AG20443 (cell line): ENCODE measurements around the gene CYP24A1.

Experiments
- DNase-seq: peaks from one replicate; pipeline ENCODE4 v3.0.0; 2012; ENCODE audit warnings: low spot score, mixed read lengths

The CYP24A1 gene

DNA sequence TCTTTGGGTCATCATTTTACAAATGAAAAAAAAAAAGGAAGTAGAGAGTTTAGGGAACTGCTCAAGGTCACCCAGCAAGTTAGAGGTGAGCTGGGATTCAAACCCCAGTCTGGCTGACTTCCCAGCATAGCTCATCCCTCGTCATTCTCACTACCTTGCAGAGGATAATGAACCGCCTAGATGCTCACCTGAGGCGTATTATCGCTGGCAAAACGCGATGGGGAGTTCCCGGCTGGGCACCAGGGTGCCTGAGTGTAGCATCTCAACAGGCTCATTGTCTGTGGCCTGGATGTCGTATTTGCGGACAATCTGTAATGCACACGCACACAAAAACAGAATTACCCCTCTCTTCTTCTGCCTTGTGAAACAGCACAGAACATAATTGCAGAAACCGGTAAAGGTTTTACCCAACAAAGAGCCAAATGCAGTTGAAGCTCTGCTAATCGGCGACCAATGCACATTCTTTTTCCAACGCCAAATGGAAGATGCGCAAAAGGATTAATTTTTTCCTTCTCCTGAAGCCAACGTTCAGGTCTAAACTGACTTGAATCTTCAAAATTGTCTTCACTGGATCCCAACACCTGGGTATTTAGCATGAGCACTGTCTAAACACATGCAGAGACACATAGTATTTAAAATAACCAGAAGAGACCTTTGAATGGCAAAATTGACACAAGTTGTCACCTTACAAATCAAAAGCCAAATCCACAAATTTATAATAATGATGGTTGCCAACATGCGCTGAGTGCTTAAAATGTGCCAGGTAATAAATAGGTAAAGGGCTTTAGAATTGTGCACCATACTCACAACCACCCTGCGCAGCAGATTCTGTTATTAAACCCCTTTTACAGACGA is 16.6 kb downstream of the CYP24A1 start:
- no peak for DNase-seq

DNA sequence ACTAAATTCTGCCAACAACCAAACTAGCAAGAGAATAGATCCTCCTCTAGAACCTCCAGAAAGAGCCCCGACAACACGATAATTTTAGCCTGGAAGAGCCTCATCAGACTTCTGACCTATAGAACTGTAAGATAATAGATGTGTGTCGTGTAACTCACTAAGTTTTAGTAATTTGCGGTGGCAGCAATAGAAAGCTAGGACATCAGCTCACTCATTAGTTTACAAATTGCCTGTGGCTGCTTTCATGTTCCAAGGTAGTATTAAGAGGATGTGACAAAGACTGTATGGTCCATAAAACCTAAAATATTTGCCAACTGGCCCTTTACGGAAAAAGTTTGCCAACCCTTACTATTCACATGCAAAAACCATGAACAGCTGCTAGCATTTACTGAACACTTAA is 17.3 kb downstream of the CYP24A1 start:
- no peak for DNase-seq

DNA sequence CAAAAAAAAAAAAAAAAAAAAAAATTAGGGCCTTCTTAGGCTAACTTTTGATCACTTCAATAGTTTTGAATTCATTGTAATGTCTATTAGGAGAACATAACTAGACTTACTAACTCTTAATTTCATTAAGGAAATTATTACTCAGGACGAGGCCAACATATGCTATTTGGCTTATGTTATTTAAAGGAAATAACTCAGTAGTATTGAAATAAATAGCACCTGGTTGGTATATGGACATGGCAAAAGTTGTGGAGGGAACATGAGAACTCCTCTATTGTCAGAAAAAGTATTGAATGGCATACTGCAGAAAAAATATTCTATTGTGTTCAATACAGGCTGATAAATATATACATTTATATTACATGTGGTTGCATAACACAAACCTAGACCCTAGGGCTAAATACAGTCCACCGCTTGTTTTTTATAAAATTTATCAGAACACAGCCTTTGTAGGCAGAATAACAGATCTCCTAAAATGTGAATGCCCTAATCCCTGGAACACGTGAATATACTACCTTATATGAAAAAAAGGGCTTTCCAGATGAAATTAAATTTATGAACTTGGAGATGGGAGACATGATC is 18.0 kb downstream of the CYP24A1 start:
- no peak for DNase-seq

DNA sequence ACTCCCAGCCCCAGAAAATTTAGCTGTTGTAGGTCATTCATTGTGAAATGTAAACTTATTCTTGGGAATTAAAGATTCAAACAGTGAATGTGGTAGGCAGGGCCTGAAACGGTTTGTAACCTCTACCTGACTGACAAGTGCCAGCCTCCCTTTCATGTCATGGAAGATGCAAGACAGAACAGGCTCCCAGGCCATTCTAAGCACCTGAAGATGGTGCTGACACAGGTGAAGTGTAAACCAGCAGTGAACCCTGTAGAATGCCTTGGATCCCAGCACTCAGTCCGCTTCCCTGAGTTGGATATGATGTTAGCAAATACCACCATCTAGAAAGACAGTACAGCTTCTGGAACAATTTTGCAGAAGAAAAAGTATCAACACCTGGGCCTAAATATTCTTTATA is 19.3 kb downstream of the CYP24A1 start:
- DNase-seq, result no peak

DNA sequence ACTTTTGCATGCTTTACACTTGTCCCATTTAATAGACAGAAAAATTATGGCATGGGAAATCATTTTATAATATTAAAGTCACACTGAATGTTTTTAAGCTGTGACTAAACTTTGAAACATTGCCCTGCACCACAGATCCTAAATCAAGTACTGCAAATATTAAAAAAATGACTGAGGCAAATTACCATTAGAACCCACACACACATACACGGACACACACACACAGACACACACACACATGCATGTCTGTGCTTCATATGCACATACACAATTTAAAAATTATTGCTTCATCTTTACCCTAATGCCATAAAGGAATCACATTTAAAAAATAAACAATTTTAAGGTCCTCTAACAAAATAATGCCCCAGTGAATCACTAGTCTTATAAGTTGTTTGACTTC is 19.9 kb downstream of the CYP24A1 start:
- DNase-seq, result no peak

DNA sequence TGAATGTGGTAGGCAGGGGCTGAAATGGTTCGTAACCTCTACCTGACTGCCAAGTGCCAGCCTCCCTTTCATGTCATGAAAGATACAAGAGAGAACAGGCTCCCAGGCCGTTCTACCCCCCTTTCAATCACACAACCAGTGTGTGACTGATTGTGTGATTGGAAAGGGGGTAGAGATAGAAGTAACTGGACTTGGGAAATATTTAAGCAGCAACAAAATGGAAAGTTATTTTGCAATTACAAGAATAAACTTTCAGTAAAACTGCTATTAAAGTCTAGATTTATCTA is 20.8 kb downstream of the CYP24A1 start:
- DNase-seq, result no peak

DNA sequence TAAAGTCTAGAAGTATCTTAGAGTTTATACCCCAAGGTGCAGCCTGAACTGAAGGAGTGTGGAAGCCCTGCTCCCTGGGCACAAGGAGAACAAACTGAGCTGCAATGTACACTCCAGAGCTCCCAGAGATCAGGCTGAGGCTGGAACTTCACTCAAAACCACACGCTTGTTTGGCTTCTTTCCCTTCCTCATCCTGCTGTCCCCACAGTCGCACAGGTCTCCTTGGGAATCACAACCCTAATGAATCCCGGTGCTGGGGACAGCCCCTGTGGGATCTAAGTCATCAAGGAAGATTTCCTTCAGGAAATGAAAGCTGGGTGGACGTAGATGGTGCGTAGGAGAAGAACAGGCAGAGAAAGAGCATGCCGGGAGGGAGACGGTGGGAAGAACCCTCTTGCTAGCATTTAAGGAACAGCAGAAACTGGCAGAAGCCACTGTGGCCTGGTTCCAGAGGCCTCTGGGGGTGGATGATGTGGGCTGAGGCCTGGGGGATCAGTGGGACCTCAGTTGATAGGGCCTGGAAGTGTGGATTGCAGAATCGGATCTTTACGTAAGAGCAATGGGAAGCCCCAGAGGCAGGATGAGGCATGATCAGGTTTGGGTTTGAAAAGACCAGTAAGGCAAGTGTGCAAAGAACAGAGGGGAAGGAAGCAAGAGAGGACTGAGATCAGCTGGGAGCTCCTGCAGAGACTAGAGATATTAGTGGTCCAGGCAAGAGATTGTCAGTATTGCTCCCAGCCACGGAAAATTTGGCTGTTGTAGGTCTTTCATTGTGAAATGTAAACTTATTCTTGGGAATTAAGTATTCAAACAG is 21.4 kb downstream of the CYP24A1 start:
- no peak for DNase-seq

DNA sequence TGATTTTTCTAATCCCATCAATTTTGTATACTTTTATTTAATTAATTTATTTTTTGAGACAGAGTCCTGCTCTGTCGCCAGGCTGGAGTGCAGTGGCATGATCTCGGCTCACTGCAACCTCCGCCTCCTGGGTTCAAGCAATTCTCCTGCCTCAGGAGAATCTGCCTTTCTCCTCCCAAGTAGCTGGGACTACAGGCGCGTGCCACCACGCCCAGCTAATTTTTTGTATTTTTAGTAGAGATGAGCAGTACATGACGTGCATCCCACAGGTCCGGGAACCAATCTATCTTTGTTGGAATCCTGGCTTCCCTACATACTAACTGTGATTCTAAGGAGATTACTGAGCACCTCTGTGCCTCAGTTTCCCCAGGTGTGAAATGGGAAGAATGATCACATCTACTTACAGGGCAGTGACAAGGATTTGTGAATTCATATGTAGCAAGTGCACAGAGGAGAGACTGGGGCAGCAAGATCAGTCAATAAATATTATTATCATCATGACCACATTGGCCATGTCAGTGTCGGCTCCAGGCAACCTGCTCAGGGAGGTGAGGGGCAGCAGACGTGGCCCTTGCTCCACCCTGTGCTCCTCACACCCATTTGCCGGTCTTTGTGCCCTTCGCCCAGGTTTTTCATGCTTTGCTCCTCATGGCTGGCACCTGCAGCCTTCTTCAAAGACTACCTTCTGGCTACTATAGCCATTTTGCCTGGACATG is 22.1 kb downstream of the CYP24A1 start:
- DNase-seq, result no peak

DNA sequence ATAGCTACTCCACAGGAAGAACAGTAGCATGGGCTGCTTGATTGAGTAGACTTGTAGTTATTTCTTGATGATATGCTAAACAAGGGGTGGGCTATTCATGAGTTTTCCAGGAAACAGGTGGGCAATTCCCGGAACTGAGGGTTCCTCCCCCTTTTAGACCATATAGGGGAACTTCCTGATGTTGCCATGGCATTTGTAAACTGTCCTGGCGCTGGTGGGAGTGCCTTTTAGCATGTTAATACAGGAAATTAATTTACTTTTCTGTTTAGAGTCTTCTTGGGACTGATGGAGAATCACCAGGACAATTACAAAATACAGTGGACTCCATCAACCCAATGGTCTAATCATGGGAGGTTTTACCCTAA is 22.7 kb downstream of the CYP24A1 start:
- no peak for DNase-seq

DNA sequence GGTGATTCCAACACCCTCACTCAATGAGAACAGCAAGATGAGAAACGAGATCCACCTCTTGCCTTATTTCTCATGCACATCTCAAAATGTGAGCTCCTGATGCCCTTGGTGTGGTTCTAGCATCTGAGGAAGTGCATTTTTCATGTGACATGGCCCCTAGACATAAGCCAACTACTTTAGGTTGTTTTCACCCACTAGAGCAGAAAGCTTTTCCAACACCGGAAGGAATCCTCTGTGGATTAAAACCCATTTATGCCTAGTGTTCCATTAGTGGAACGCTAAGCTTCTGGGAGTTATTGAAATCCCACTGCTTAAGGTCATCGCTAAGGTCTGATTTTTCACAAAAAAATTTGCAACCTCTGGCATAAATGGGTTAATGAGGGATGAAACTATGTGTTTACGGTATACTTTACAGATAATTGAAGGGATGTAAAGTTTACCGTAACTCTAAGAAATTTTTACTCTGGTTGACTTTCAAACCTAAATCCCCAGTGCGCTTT is 24.0 kb downstream of the CYP24A1 start:
- no peak for DNase-seq

DNA sequence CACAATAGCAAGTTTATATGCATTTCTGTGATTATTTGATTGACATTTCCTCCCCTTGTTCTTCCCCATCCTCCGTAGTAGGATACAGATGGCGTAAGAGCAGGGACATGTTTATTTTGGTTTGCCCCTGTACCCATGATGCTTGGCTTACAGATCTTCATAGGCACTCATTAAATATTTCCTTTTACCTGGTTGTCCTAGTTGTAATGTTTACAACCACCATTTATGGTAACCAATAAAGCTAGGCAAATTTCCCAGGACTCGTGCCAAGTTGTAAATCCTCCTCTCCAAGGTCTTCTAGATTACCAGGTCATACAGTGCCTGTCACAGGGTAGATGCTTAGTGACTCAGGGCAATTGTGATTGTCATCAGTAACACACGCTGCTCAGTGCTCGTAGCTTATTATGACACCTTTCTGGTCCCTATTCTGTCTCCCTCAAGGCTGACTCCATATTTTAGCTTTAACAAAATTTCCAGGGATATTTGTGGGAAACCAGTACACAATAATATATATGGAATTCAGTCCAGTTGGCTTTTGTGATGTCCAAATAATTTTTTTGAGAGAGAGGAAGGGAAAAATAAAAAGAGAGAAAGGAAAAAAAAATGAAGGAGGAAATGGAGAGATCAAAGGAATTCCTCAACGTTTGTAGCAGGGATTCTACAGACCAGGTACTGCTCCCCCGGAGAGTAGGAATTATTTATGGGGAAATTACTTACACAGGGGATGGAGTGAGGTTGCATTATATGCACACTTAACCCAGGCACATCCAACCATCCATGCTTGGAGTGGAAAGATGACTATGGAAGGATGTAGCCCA is 24.6 kb downstream of the CYP24A1 start:
- no peak for DNase-seq

DNA sequence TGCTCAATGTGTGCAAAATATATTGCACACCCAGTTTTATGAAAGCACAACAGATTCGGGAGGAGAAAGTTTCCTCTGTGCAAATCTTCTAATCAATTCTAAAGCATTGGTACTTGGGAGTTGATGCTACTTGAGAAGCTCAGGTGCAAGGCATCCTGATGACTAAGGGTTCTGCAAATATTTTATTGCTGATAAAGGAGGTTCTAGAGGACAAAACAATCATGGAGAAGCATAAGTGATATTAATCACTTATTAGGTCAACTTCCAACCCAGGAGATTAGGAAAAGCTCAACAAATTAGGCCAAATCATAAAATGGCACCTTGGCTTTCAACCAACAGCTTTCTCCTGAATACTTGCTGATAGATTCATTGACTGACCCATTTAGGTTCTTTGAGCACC is 27.1 kb downstream of the CYP24A1 start:
- no peak for DNase-seq

DNA sequence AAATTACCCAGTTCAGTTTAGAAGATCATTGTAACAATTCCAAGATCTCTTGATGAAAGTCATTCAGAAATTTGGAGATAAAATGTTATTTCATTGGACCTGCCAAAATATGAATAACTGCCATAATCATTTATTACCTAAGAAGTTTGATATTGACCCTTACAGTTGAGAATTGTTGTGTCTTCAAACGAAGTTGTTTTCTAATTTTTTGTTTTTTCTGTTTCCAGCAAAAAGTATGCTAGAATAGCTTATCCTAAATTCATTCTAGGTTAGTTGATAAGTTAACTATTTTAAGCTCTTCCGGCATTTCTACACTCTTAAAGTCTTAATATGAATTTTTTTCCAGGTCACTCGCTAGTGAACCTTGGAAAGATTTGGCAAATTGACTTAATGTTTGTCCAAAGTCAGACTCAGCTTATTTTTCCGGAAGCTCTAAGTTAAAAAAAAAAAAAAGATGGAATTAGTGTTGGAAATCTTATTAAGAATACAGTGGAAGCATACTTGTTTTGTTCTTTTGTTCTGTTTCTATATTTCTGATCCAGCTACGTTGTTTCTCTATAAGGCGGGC is 28.9 kb downstream of the CYP24A1 start:
- no peak for DNase-seq

DNA sequence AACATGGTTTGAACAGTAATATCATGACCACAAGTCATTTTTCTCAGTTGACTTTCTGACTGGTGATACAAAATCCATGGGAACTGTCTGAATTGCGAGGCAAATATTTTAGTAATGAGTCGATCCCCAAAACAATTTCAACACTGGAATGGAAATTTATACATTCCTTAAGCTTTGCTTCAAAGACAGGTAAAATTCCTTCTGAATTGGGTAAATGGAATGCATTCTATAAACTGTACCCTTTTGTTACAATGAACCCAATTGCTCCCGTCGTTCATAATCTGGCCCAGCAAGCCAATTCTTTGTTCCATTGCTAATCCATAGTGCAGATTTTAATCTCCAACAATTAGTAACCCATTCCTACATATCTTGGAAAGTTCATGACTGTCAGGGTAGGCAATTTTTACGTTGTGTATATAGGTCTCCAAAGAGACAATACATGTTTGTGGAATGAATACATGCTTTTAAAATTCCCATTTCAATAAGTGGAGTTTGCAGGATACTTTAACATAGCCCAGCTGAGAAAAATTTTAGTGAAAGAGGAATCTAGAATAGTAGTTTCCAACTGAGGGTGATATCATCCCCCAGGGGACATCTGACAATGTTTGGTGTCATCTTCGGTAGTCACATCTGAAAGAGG is 32.7 kb downstream of the CYP24A1 start:
- DNase-seq, result peak; percentile 59

DNA sequence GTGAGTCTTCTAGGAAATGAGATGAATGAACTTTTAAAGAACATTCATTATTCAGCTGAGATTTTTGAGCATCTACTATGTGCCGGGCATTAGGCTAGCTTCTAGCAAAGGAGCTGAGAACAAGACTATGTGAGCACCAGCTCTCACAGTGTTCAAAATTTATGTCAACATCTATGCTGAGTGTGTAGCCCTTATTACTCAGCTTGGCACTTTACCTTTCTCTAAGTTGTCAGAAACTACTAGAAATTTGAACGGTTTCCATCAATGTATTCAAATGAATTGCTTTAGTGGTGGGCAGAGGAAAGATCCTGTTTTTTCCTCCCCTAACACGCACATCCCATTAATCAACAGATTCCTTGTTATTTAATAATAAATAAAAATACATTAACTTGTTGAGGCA is 33.3 kb downstream of the CYP24A1 start:
- no peak for DNase-seq

DNA sequence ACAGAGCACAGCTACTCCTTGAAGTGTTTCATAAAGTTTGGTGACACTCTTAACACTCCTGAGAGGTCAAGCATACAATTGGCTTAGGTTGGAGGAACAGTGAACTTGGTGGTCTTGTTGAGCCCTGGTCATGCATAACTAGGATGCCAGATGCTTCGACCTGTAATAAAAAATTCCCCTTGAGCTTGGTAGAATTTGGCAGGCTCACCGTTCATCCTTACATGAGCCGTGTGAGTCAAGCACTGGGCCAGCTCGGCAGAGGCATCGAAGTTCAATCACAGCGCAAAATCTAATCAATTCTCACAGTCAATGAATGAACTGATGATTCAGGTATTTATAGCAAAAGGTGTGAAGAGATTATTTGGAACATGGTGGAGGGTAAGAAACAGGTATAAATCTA is 33.7 kb downstream of the CYP24A1 start:
- DNase-seq, result no peak

DNA sequence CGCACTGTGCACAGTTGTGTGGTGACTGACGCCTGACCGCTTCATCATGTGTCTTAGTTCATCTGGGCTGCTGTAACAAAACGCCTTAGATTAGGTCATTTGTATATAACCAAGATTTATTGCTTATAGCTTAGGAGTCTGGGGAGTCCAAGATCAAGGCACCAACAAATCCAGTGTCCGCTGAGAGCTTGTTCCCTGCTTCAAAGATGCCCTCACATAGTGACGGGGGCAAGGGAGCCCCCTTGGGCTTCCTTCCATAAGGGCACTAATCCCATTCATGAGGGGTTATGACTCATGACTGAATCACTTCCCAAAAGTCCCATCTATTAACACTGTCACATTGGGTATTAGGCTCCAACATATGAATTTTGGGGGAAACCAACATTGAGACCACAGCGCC is 34.6 kb downstream of the CYP24A1 start:
- no peak for DNase-seq

DNA sequence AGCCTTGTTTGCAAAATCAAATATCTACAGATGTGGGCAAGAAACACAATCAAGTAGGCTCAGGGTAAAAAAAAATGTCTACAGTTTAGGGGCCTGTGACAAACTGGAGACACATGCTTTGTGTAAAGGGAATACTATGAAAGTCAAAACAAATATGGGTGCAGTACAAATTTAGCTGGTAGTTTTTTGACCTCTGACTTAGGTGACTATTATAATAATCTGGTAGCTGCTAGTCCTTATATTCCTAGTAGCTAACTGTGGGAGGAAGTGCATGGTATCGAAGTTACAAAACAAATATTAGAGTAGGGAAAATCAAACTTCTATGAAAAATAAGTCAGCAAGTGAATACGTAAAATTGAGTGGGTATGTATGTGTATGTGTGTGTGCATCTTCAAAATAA is 35.4 kb downstream of the CYP24A1 start:
- no peak for DNase-seq

DNA sequence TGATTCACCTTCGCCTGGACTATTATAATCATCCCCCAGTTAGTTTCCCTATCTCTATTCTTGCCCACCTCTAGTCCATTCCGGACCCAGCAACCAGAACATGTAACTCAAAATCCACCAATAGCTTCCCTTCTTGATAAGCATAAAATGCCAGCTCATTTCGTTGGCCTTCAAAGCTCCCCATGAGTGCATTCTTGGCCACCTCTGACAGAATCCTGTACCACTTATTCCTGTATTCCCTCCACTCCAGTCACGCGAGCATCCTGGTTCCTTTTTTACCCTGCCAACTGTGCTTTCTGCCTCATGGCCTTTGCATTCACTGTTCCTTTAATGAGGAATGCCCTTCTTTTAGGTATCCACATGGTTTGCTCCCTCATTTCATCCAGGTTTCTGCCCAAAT is 36.7 kb downstream of the CYP24A1 start:
- no peak for DNase-seq

DNA sequence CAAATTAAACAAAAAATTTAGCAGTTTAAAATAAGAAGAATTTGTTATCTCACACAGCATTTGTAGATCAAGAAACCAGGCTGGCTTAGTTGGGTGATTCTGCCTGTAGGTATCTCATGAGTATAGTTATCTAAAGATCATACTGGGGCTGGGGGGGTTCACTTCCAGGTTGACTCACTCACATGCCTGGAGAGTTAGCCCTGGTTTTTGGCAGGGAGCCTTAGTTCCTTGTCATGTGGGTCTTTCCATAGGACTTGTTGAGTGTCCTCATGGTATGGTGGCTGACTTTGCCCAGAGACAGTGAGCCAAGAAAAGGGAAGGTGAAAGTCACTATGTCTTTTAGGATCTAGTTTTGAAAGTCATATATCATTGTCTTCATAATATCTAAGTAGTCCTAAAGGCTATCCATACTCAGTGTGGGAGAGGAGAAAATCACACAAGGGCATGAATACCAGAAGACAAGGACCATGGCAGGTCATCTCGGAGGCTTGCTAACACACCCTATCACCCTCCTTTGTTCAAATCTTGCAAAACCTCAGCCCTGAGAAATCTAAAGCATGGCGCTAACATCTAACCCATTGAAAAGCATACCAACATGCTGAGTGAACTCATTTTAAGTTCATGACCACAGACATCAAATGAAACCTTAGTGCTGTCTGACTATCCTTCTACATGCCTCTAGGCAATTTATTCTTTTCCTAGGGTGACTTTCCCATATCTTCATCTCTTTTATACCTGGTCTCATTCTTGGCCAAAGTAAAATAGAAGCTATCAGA is 39.2 kb downstream of the CYP24A1 start:
- no peak for DNase-seq
